Activated CD8-positive, alpha-beta memory T cell treated with anti-CD3 and anti-CD28 coated beads, Interleukin-2, amount 10 ng/mL, durations not matched to agents 7 days and 5 days (primary cell): ENCODE data around the gene GCNT2. TPM values are rescaled to one million over a fixed set of nuclear protein-coding genes. Genes with fewer than 3 reads are reported as not detected.
"Not testable (repeated sequence)": the region's sequence is repeated elsewhere in the genome, so short reads cannot be mapped to it uniquely, and the experiment has no call there.

Experiments
- ATAC-seq: fragments of 150-1000 bp; cut with Tn5 transposase; one replicate; pipeline ENCODE4 v1.10.0; 2021; ENCODE audit warnings: moderate library complexity
- CTCF ChIA-PET: fragments of 350-600 bp; sonication (Branson Sonifier 250); formaldehyde crosslinking; loops from one replicate; lab custom pipeline; 2021; ENCODE audit warnings: antibody characterized with exemption; lab: Charles Lee
- DNase-seq: peaks from one replicate; pipeline ENCODE4 v3.0.0-alpha.2; 2020
- H3K27ac Mint-ChIP-seq: one replicate; pipeline ENCODE4 v1.8.0; 2021; ENCODE audit warnings: mild to moderate bottlenecking, mixed read lengths
- H3K27me3 Mint-ChIP-seq: one replicate; pipeline ENCODE4 v1.8.0; 2021; ENCODE audit warnings: mixed read lengths
- H3K36me3 Mint-ChIP-seq: one replicate; pipeline ENCODE4 v1.8.0; 2021; ENCODE audit warnings: mild to moderate bottlenecking, mixed read lengths
- H3K4me1 Mint-ChIP-seq: one replicate; pipeline ENCODE4 v1.8.0; 2021; ENCODE audit warnings: mixed read lengths
- H3K4me3 Mint-ChIP-seq: one replicate; pipeline ENCODE4 v1.8.0; 2021; ENCODE audit warnings: mild to moderate bottlenecking, moderate library complexity, mixed read lengths
- H3K9me3 Mint-ChIP-seq: one replicate; pipeline ENCODE4 v1.8.0; 2022; ENCODE audit warnings: low read depth, mixed read lengths
- total RNA-seq, 2 experiments: library from RNA; stranded (reverse); gene quantifications; one replicate each; pipeline ENCODE4 v1.2.3, GENCODE V29; 2021

The GCNT2 gene
- total RNA-seq, 2 experiments from 2014 or later = 2.2 to 4.3 TPM

- Mint-ChIP-seq H3K4me1 (peaks cover 6% of the 10 kb centered on the region), H3K4me3 (no peak overlapping the region), H3K9me3 (no peaks in the 10 kb centered on the region), H3K36me3 (no peaks in the 10 kb centered on the region), H3K27ac (no peak overlapping the region), H3K27me3 (peaks cover 12% of the 10 kb centered on the region)
- ATAC-seq = no peak
- no peak for DNase-seq
- CTCF ChIA-PET = interaction anchor here (1.2 kb wide), 2 partner anchors 13 to 548 kb away, joined by 3 to 4 read pairs; no protein-coding TSS in a partner anchor
Measured at GRCh38 chr6:10522929-10523573, 1.9 kb downstream of the GCNT2 start.

- no peak overlapping the region for H3K27ac Mint-ChIP-seq
- CTCF ChIA-PET = no interaction called here
- H3K9me3 Mint-ChIP-seq = no peaks in the 10 kb centered on the region
- peaks cover 4% of the 10 kb centered on the region for H3K36me3 Mint-ChIP-seq
- DNase-seq (no peak), ATAC-seq (no peak)
- no peak overlapping the region for H3K4me3 Mint-ChIP-seq
- H3K27me3 Mint-ChIP-seq = peaks cover 18% of the 10 kb centered on the region
- peaks cover 20% of the 10 kb centered on the region for H3K4me1 Mint-ChIP-seq
Measured at GRCh38 chr6:10526156-10526555, 5.0 kb downstream of the GCNT2 start.

- H3K4me1 Mint-ChIP-seq = peaks cover 39% of the 10 kb centered on the region
- DNase-seq = peak; percentile 55
- no peaks in the 10 kb centered on the region for H3K9me3 Mint-ChIP-seq
- H3K36me3 Mint-ChIP-seq = peaks cover 6% of the 10 kb centered on the region
- ATAC-seq = peak; percentile 87
- peak overlapping the region; percentile 80 for H3K4me3 Mint-ChIP-seq
- CTCF ChIA-PET = interaction anchor here (1.0 kb wide), 1 partner anchor 18 kb away, joined by 3 read pairs; no protein-coding TSS in a partner anchor
- H3K27ac Mint-ChIP-seq = peak overlapping the region; percentile 77
- peaks cover 32% of the 10 kb centered on the region for H3K27me3 Mint-ChIP-seq
Measured at GRCh38 chr6:10528158-10528981, 7.2 kb downstream of the GCNT2 start.

GRCh38 chr6:10529231-10529801 is 8.2 kb downstream of the GCNT2 start:
- ATAC-seq = no peak
- peaks cover 6% of the 10 kb centered on the region for H3K36me3 Mint-ChIP-seq
- H3K4me1 Mint-ChIP-seq = peaks cover 44% of the 10 kb centered on the region
- H3K9me3 Mint-ChIP-seq = no peaks in the 10 kb centered on the region
- CTCF ChIA-PET = interaction anchor here (1.0 to 1.1 kb wide), 2 partner anchors 19 to 22 kb away, joined by 3 read pairs; no protein-coding TSS in a partner anchor
- no peak for DNase-seq
- H3K4me3 Mint-ChIP-seq = peak overlapping the region; percentile 80
- H3K27ac Mint-ChIP-seq = peak overlapping the region; percentile 77
- peaks cover 35% of the 10 kb centered on the region for H3K27me3 Mint-ChIP-seq

GRCh38 chr6:10529828-10530374 is 8.8 kb downstream of the GCNT2 start:
- H3K36me3 Mint-ChIP-seq, H3K9me3 Mint-ChIP-seq, ATAC-seq, DNase-seq: not testable (repeated sequence)
- Mint-ChIP-seq H3K4me3 (peak overlapping the region; percentile 80), H3K27me3 (peaks cover 29% of the 10 kb centered on the region), H3K4me1 (peaks cover 44% of the 10 kb centered on the region), H3K27ac (peak overlapping the region; percentile 77)
- CTCF ChIA-PET = interaction anchor here (0.7 to 1.1 kb wide), 3 partner anchors 19 to 153 kb away, joined by 3 read pairs; no protein-coding TSS in a partner anchor

- ATAC-seq = no peak
- Mint-ChIP-seq H3K36me3 (peaks cover 6% of the 10 kb centered on the region), H3K4me1 (peaks cover 47% of the 10 kb centered on the region), H3K4me3 (no peak overlapping the region), H3K27me3 (peaks cover 27% of the 10 kb centered on the region), H3K27ac (no peak overlapping the region), H3K9me3 (no peaks in the 10 kb centered on the region)
- no peak for DNase-seq
- CTCF ChIA-PET = interaction anchor here (0.7 to 1.1 kb wide), 2 partner anchors 49 to 270 kb away, joined by 3 read pairs; no protein-coding TSS in a partner anchor
Measured at GRCh38 chr6:10531503-10531902, 10.4 kb downstream of the GCNT2 start.

GRCh38 chr6:10531942-10532341 is 10.8 kb downstream of the GCNT2 start:
- DNase-seq = no peak
- H3K27me3 Mint-ChIP-seq = peaks cover 27% of the 10 kb centered on the region
- no peak overlapping the region for H3K27ac Mint-ChIP-seq
- CTCF ChIA-PET = interaction anchor here (1.1 kb wide), 1 partner anchor 270 kb away, joined by 3 read pairs; no protein-coding TSS in a partner anchor
- peaks cover 6% of the 10 kb centered on the region for H3K36me3 Mint-ChIP-seq
- no peaks in the 10 kb centered on the region for H3K9me3 Mint-ChIP-seq
- H3K4me3 Mint-ChIP-seq = no peak overlapping the region
- ATAC-seq = no peak
- H3K4me1 Mint-ChIP-seq = peaks cover 47% of the 10 kb centered on the region

GRCh38 chr6:10532392-10532791 is 11.2 kb downstream of the GCNT2 start:
- peaks cover 27% of the 10 kb centered on the region for H3K27me3 Mint-ChIP-seq

GRCh38 chr6:10534419-10534762 is 13.2 kb downstream of the GCNT2 start:
- H3K27ac Mint-ChIP-seq = no peak overlapping the region
- no peak for DNase-seq
- H3K36me3 Mint-ChIP-seq = peaks cover 6% of the 10 kb centered on the region
- CTCF ChIA-PET = no interaction called here
- H3K4me1 Mint-ChIP-seq = peaks cover 37% of the 10 kb centered on the region
- no peak overlapping the region for H3K4me3 Mint-ChIP-seq
- peaks cover 27% of the 10 kb centered on the region for H3K27me3 Mint-ChIP-seq
- H3K9me3 Mint-ChIP-seq = no peaks in the 10 kb centered on the region
- ATAC-seq = no peak

More at GRCh38 chr6:10532392-10532791, 11.2 kb downstream of the GCNT2 start:
- H3K9me3 Mint-ChIP-seq = no peaks in the 10 kb centered on the region
- H3K4me3 Mint-ChIP-seq = no peak overlapping the region
- ATAC-seq (no peak), DNase-seq (no peak)
- peaks cover 47% of the 10 kb centered on the region for H3K4me1 Mint-ChIP-seq
- no peak overlapping the region for H3K27ac Mint-ChIP-seq
- peaks cover 6% of the 10 kb centered on the region for H3K36me3 Mint-ChIP-seq
- CTCF ChIA-PET = no interaction called here

GRCh38 chr6:10535193-10535592 is 14.0 kb downstream of the GCNT2 start:
- H3K4me1 Mint-ChIP-seq = peaks cover 31% of the 10 kb centered on the region
- H3K36me3 Mint-ChIP-seq = peaks cover 4% of the 10 kb centered on the region
- DNase-seq (no peak), ATAC-seq (no peak)
- H3K4me3 Mint-ChIP-seq = no peak overlapping the region
- no peak overlapping the region for H3K27ac Mint-ChIP-seq
- peaks cover 23% of the 10 kb centered on the region for H3K27me3 Mint-ChIP-seq
- CTCF ChIA-PET = no interaction called here
- H3K9me3 Mint-ChIP-seq = no peaks in the 10 kb centered on the region

- Mint-ChIP-seq H3K36me3 (peaks cover 9% of the 10 kb centered on the region), H3K4me3 (no peak overlapping the region), H3K27me3 (peaks cover 7% of the 10 kb centered on the region), H3K9me3 (no peaks in the 10 kb centered on the region), H3K27ac (no peak overlapping the region), H3K4me1 (peaks cover 12% of the 10 kb centered on the region)
- CTCF ChIA-PET = no interaction called here
- ATAC-seq (no peak), DNase-seq (no peak)
Measured at GRCh38 chr6:10537726-10538125, 16.6 kb downstream of the GCNT2 start.

- CTCF ChIA-PET = no interaction called here
- Mint-ChIP-seq H3K27me3 (peaks cover 3% of the 10 kb centered on the region), H3K4me1 (peaks cover 3% of the 10 kb centered on the region), H3K4me3 (no peak overlapping the region), H3K9me3 (no peaks in the 10 kb centered on the region), H3K27ac (no peak overlapping the region), H3K36me3 (peaks cover 9% of the 10 kb centered on the region)
- ATAC-seq (no peak), DNase-seq (no peak)
Measured at GRCh38 chr6:10540073-10540746, 19.1 kb downstream of the GCNT2 start.

GRCh38 chr6:10541591-10541990 is 20.4 kb downstream of the GCNT2 start:
- H3K4me3 Mint-ChIP-seq = no peak overlapping the region
- no peaks in the 10 kb centered on the region for H3K4me1 Mint-ChIP-seq
- CTCF ChIA-PET = no interaction called here
- peaks cover 9% of the 10 kb centered on the region for H3K36me3 Mint-ChIP-seq
- H3K27ac Mint-ChIP-seq = no peak overlapping the region
- H3K9me3 Mint-ChIP-seq = no peaks in the 10 kb centered on the region
- H3K27me3 Mint-ChIP-seq = no peaks in the 10 kb centered on the region
- DNase-seq (no peak), ATAC-seq (no peak)
